Adipocyte (in vitro differentiated cells): Measurements from ENCODE around the gene MPPED1.

Experiments used
- DNase-seq: peaks from one replicate; pipeline ENCODE4 v3.0.0-alpha.2; 2015; ENCODE audit warnings: low read depth
- H3K27me3 ChIP-seq: replicated peaks from 2 replicates; pipeline ENCODE4 v1.7.0; 2013; ENCODE audit warnings: mild to moderate bottlenecking, low read length, moderate library complexity; ENCODE audit not compliant: control insufficient read depth, insufficient read depth
- H3K36me3 ChIP-seq: 2 replicates; pipeline ENCODE4 v1.7.0; 2013; ENCODE audit warnings: low read length, mild to moderate bottlenecking, moderate library complexity; ENCODE audit not compliant: control insufficient read depth, insufficient read depth, severe bottlenecking
- H3K4me1 ChIP-seq: 2 replicates; pipeline ENCODE4 v1.7.0; 2013; ENCODE audit warnings: mild to moderate bottlenecking, low read length, moderate library complexity; ENCODE audit not compliant: control insufficient read depth, insufficient read depth
- H3K4me3 ChIP-seq: 2 replicates; pipeline ENCODE4 v1.7.0; 2013; ENCODE audit warnings: mild to moderate bottlenecking, low read length, moderate library complexity
- H3K9ac ChIP-seq: 2 replicates; pipeline ENCODE4 v1.7.0; 2013; ENCODE audit warnings: mild to moderate bottlenecking, low read length, moderate library complexity
- H3K9me3 ChIP-seq: 2 replicates; pipeline ENCODE4 v1.7.0; 2013; ENCODE audit warnings: mild to moderate bottlenecking, low read length, moderate library complexity; ENCODE audit not compliant: control insufficient read depth

MPPED1 gene

DNA sequence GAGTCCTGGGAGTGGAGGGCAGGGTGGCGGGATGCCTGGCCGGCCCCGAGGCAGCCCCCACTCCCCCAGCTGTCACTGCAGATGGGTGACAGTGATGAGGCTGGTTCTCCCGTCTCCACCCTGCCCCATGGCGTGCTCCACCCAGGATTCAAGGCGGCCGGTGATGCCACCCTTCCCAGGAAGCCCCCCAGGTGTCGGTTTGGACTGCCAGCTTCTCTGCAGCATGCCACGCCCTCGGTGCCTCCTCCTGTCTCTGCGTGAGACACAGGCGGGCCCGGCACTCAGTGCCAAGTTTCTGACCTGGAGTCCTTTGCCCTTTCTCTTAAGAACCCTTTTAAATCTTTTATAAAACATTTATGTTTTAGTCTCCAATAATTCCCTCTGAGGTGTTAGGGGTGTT is 71.5 kb downstream of the MPPED1 start:
- peaks cover 56% of the 10 kb centered on the region for H3K27me3 ChIP-seq
- no peak overlapping the region for H3K4me3 ChIP-seq
- no peaks in the 10 kb centered on the region for H3K9me3 ChIP-seq

DNA sequence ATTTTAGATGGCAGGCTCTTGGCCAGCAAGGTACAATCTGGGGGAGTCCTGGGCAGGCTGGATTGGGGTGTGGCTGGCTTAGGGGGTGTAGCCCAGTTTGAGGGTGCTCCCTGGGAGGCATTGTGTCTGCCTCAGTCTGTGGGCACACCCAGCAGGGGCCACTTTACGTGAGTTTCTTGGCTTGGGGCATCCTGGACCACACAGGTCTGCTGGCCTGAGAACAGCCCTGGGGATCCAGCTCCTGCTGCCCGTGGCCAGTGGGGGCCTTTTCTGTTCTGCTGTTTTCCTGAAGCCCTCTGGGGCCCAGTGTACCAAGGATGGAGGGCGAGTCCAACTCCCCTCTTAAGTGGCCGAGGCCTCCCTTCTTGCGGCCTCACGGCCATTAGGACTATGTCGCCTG is 71.9 kb downstream of the MPPED1 start:
- Histone ChIP-seq H3K27me3 (peaks cover 58% of the 10 kb centered on the region), H3K4me1 (no peaks in the 10 kb centered on the region), H3K9ac (no peak overlapping the region), H3K4me3 (no peak overlapping the region), H3K9me3 (no peaks in the 10 kb centered on the region), H3K36me3 (no peaks in the 10 kb centered on the region)
- no peak for DNase-seq

More for the DNA sequence above, 71.5 kb downstream of the MPPED1 start:
- no peak overlapping the region for H3K9ac ChIP-seq
- no peaks in the 10 kb centered on the region for H3K36me3 ChIP-seq
- H3K4me1 ChIP-seq: no peaks in the 10 kb centered on the region
- no peak for DNase-seq

- DNase-seq: no peak
- no peaks in the 10 kb centered on the region for H3K36me3 ChIP-seq
- H3K4me1 ChIP-seq: no peaks in the 10 kb centered on the region
- no peaks in the 10 kb centered on the region for H3K9me3 ChIP-seq
- H3K9ac ChIP-seq: no peak overlapping the region
- H3K4me3 ChIP-seq: no peak overlapping the region
- peaks cover 60% of the 10 kb centered on the region for H3K27me3 ChIP-seq
These were observed 72.4 kb downstream of the MPPED1 start for GRCh38 chr22:43484227-43484626.

GRCh38 chr22:43485502-43486089 is 73.8 kb downstream of the MPPED1 start:
- H3K9ac ChIP-seq: no peak overlapping the region
- no peaks in the 10 kb centered on the region for H3K36me3 ChIP-seq
- no peak overlapping the region for H3K4me3 ChIP-seq
- H3K27me3 ChIP-seq: peaks cover 48% of the 10 kb centered on the region
- H3K9me3 ChIP-seq: no peaks in the 10 kb centered on the region
- no peak for DNase-seq
- H3K4me1 ChIP-seq: no peaks in the 10 kb centered on the region

- no peaks in the 10 kb centered on the region for H3K4me1 ChIP-seq
- no peaks in the 10 kb centered on the region for H3K36me3 ChIP-seq
- peaks cover 43% of the 10 kb centered on the region for H3K27me3 ChIP-seq
- no peaks in the 10 kb centered on the region for H3K9me3 ChIP-seq
- no peak overlapping the region for H3K9ac ChIP-seq
- no peak for DNase-seq
- no peak overlapping the region for H3K4me3 ChIP-seq
These were observed 75.7 kb downstream of the MPPED1 start for GRCh38 chr22:43487311-43488030.

DNA sequence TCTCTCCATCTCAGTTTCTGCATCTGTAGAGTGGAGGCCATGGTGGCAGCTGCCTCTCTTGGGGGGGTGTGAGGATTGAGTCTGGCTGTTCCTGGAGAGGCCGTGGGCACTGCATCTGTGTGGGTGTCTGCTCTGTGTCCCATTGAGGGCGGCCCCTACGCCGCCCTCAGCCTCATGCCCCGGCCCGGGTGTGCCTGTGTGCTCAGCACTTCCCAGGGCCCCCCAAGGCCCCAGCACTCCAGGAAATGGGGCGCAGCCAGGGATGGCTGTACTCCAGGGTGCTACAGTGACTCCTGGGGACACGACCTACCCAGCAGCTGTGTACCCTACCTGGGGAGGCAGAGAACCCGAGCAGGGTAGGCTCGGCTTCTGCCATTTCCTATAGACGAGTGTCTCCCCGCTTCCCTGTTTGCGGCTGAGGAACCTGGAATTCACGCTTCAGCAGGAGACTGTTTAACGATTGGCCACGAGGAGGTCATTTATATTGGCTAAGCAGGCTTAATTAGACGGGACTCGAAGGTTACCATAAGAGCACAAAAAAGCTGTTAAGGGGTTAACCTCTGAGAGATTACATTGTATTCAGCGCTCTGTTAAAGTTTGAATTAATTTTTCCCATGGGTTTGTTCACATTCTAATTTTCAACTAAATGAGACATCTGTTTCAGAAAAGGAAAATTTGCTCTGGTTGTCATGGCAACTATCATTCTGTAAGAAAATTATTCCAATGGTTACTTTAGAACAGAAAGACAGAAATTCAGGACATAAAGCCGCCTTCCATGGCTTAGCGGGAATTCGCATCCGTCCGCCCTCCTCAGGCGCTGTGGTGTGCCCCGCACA is 76.4 kb downstream of the MPPED1 start:
- Histone ChIP-seq H3K9me3 (no peaks in the 10 kb centered on the region), H3K9ac (no peak overlapping the region), H3K27me3 (peaks cover 41% of the 10 kb centered on the region), H3K36me3 (no peaks in the 10 kb centered on the region), H3K4me1 (no peaks in the 10 kb centered on the region), H3K4me3 (no peak overlapping the region)
- no peak for DNase-seq

- no peak for DNase-seq
- Histone ChIP-seq H3K9me3 (no peaks in the 10 kb centered on the region), H3K4me1 (no peaks in the 10 kb centered on the region), H3K36me3 (no peaks in the 10 kb centered on the region), H3K27me3 (peaks cover 38% of the 10 kb centered on the region), H3K9ac (no peak overlapping the region), H3K4me3 (no peak overlapping the region)
These were observed 77.1 kb downstream of the MPPED1 start for GRCh38 chr22:43488937-43489336.

DNA sequence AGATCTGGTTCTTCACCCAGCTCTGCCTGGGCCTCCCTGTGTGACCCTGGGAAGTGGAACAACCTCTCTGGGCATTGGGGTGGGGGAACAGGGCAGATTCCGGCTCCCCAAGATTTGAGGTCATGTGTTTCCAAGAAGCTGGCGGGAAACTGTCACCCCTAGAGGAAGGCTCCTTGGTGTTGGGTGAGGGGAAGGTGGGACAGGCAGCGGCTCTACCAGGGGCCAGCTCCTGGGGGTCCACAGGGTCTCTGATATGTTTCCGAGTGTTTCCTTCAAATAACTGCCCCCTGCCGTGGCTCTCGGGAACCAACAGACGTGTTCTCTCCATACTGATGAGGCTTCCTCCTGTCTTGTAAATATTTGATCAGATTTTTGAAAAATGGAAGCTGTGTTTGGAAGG is 78.5 kb downstream of the MPPED1 start:
- H3K9ac ChIP-seq: no peak overlapping the region

GRCh38 chr22:43491177-43491576 is 79.4 kb downstream of the MPPED1 start:
- H3K27me3 ChIP-seq: peaks cover 17% of the 10 kb centered on the region
- H3K4me1 ChIP-seq: no peaks in the 10 kb centered on the region
- DNase-seq: no peak
- no peak overlapping the region for H3K9ac ChIP-seq
- no peaks in the 10 kb centered on the region for H3K9me3 ChIP-seq
- H3K4me3 ChIP-seq: no peak overlapping the region
- no peaks in the 10 kb centered on the region for H3K36me3 ChIP-seq

More for the DNA sequence above, 78.5 kb downstream of the MPPED1 start:
- Histone ChIP-seq H3K36me3 (no peaks in the 10 kb centered on the region), H3K4me1 (no peaks in the 10 kb centered on the region), H3K9me3 (no peaks in the 10 kb centered on the region), H3K4me3 (no peak overlapping the region), H3K27me3 (peaks cover 26% of the 10 kb centered on the region)
- no peak for DNase-seq

- H3K9ac ChIP-seq: no peak overlapping the region
- H3K4me1 ChIP-seq: no peaks in the 10 kb centered on the region
- no peak overlapping the region for H3K4me3 ChIP-seq
- DNase-seq: no peak
- H3K36me3 ChIP-seq: no peaks in the 10 kb centered on the region
- peaks cover 14% of the 10 kb centered on the region for H3K27me3 ChIP-seq
- no peaks in the 10 kb centered on the region for H3K9me3 ChIP-seq
These were observed 79.9 kb downstream of the MPPED1 start for GRCh38 chr22:43491737-43492136.

- Histone ChIP-seq H3K4me1 (no peaks in the 10 kb centered on the region), H3K36me3 (no peaks in the 10 kb centered on the region), H3K9ac (no peak overlapping the region), H3K27me3 (peaks cover 5% of the 10 kb centered on the region), H3K9me3 (no peaks in the 10 kb centered on the region), H3K4me3 (no peak overlapping the region)
- DNase-seq: no peak
These were observed 81.5 kb downstream of the MPPED1 start for GRCh38 chr22:43493297-43493696.
